ENCODE data around the gene RAB30. TPM values are rescaled to one million over a fixed set of nuclear protein-coding genes. Genes with fewer than 3 reads are reported as not detected.

RAB30 gene
- total RNA-seq, 2 donors from 2014 or later: 8.4 to 15.8 TPM

DNA sequence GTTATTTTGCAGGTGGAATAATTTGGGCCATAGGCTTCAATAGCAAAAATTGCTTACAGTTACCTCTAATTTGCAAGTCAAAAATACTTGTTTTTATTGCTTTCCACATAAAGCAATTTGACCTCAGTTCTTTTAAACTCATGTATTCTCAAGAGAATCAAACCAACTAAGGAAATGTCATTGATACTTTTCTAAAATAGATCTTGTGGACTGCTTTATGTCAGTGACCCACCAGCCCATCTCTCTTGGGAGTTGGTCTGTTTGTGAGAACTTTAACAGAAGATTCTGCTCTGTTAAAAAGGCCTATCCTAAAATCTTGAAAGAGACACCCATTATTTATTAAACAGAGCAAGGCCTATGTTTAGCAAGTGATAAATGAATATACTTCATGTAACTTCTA lies 94.9 kb downstream of the RAB30 start:
- Histone ChIP-seq H3K9ac (ENCODE audit: extremely low read depth, low read length, poor library complexity, severe bottlenecking) (no peak overlapping the region), H3K4me3 (ENCODE audit: low read length) (no peak overlapping the region), H3K36me3 (ENCODE audit: control insufficient read depth, insufficient read depth, low read length) (no peaks in the 10 kb centered on the region), H3K27ac (ENCODE audit: low read depth, low read length) (no peak overlapping the region), H3K27me3 (ENCODE audit: control insufficient read depth, insufficient read depth, low read length, poor library complexity, severe bottlenecking) (no peaks in the 10 kb centered on the region), H3K9me3 (ENCODE audit: control insufficient read depth, low read length) (no peaks in the 10 kb centered on the region), H3K4me1 (ENCODE audit: control insufficient read depth, insufficient read depth, low read length) (no peaks in the 10 kb centered on the region)
- Mint-ChIP-seq H3K4me3 (no peak overlapping the region), H3K27ac (no peak overlapping the region), H3K27me3 (ENCODE audit: insufficient read depth) (no peaks in the 10 kb centered on the region), H3K9me3 (no peaks in the 10 kb centered on the region), H3K36me3 (ENCODE audit: low read depth) (peaks cover 6% of the 10 kb centered on the region), H3K4me1 (no peaks in the 10 kb centered on the region)
- no peak for DNase-seq
- TF ChIP-seq, protein P1, sequence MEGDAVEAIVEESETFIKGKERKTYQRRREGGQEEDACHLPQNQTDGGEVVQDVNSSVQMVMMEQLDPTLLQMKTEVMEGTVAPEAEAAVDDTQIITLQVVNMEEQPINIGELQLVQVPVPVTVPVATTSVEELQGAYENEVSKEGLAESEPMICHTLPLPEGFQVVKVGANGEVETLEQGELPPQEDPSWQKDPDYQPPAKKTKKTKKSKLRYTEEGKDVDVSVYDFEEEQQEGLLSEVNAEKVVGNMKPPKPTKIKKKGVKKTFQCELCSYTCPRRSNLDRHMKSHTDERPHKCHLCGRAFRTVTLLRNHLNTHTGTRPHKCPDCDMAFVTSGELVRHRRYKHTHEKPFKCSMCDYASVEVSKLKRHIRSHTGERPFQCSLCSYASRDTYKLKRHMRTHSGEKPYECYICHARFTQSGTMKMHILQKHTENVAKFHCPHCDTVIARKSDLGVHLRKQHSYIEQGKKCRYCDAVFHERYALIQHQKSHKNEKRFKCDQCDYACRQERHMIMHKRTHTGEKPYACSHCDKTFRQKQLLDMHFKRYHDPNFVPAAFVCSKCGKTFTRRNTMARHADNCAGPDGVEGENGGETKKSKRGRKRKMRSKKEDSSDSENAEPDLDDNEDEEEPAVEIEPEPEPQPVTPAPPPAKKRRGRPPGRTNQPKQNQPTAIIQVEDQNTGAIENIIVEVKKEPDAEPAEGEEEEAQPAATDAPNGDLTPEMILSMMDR (conservative IDR thresholded peaks at IDR 0.05): no peak

DNA sequence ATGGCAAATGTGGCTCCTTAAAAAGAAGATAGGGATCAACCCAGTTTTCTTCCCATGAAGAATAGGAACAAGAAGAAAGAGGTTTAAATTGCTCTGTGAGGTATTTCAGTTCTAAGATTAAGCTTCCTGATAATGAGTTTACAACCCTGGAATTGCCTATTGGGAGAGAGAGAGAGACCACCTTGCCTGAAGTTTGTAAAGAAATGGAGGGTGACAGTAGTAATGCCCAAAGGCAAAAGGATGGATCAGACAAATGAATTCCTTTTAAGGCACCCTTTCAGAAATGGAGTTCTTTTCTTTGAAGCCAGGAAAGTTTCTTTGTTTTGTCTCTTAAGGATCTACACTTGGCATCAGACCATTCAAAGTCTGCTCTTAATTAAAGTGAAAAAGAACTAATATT lies 95.8 kb downstream of the RAB30 start:
- TF ChIP-seq, protein P1 (conservative IDR thresholded peaks at IDR 0.05): no peak
- H3K9me3 Mint-ChIP-seq: peaks cover 4% of the 10 kb centered on the region
- no peak for DNase-seq
- H3K4me1 Mint-ChIP-seq: no peaks in the 10 kb centered on the region
- no peaks in the 10 kb centered on the region for H3K36me3 Mint-ChIP-seq (ENCODE audit: low read depth)
- Histone ChIP-seq H3K27me3 (ENCODE audit: control insufficient read depth, insufficient read depth, low read length, poor library complexity, severe bottlenecking) (no peaks in the 10 kb centered on the region), H3K27ac (ENCODE audit: low read depth, low read length) (no peak overlapping the region), H3K9ac (ENCODE audit: extremely low read depth, low read length, poor library complexity, severe bottlenecking) (no peak overlapping the region), H3K9me3 (ENCODE audit: control insufficient read depth, low read length) (no peaks in the 10 kb centered on the region), H3K36me3 (ENCODE audit: control insufficient read depth, insufficient read depth, low read length) (no peaks in the 10 kb centered on the region), H3K4me3 (ENCODE audit: low read length) (no peak overlapping the region), H3K4me1 (ENCODE audit: control insufficient read depth, insufficient read depth, low read length) (no peaks in the 10 kb centered on the region)
- H3K27ac Mint-ChIP-seq: no peak overlapping the region
- no peak overlapping the region for H3K4me3 Mint-ChIP-seq
- H3K27me3 Mint-ChIP-seq (ENCODE audit: insufficient read depth): no peaks in the 10 kb centered on the region

DNA sequence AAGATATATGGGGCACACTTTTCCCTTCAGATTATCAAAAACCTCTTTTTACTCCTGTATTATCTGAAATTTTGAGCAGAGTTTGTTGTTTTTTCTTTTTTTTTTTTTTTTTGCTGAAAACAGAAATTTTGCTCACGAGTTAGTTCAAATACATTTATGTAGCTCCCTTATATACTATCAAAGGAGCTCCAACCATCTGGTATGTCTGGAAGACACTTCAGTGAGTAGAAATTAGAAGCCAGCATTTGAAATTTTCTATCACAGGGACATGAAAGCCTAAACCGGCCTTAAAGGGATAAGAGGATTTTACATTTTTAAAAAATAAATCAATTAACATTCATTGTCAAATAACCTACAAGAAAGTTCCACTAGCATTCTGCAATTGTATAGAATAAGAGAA lies 96.8 kb downstream of the RAB30 start:
- TF ChIP-seq, protein P1 (conservative IDR thresholded peaks at IDR 0.05): no peak
- Mint-ChIP-seq H3K4me1 (no peaks in the 10 kb centered on the region), H3K27ac (no peak overlapping the region), H3K36me3 (ENCODE audit: low read depth) (no peaks in the 10 kb centered on the region), H3K27me3 (ENCODE audit: insufficient read depth) (no peaks in the 10 kb centered on the region), H3K4me3 (no peak overlapping the region), H3K9me3 (peaks cover 4% of the 10 kb centered on the region)
- Histone ChIP-seq H3K4me3 (ENCODE audit: low read length) (no peak overlapping the region), H3K4me1 (ENCODE audit: control insufficient read depth, insufficient read depth, low read length) (no peaks in the 10 kb centered on the region), H3K9me3 (ENCODE audit: control insufficient read depth, low read length) (no peaks in the 10 kb centered on the region), H3K27me3 (ENCODE audit: control insufficient read depth, insufficient read depth, low read length, poor library complexity, severe bottlenecking) (no peaks in the 10 kb centered on the region), H3K9ac (ENCODE audit: extremely low read depth, low read length, poor library complexity, severe bottlenecking) (no peak overlapping the region), H3K27ac (ENCODE audit: low read depth, low read length) (no peak overlapping the region), H3K36me3 (ENCODE audit: control insufficient read depth, insufficient read depth, low read length) (no peaks in the 10 kb centered on the region)
- WGBS, 2 experiments (ENCODE audit: insufficient coverage in 1 of 2, insufficient read length in 1 of 2): 100% methylated on average over 1 of the region's 2 CpGs; no CpG with 5 or more reads in 1 of the 2 experiments
- DNase-seq: no peak
